Endodermal cell (in vitro differentiated cells): ENCODE data around the gene CYP2D6. TPM values are rescaled to one million over a fixed set of nuclear protein-coding genes. Genes with fewer than 3 reads are reported as not detected.
"Not testable (repeated sequence)": the region's sequence is repeated elsewhere in the genome, so short reads cannot be mapped to it uniquely, and the experiment has no call there.

Experiments used
- DNase-seq: peaks from one replicate; pipeline ENCODE4 v3.0.0-alpha.2; 2017
- H3K27ac ChIP-seq: 2 replicates; pipeline ENCODE4 v1.5.1; 2013; ENCODE audit warnings: mild to moderate bottlenecking, low read depth, low read length, moderate library complexity
- H3K27me3 ChIP-seq: 2 replicates; pipeline ENCODE4 v1.6.1; 2013; ENCODE audit warnings: mild to moderate bottlenecking, low read length, moderate library complexity; ENCODE audit not compliant: insufficient read depth, control insufficient read depth, poor library complexity, severe bottlenecking
- H3K36me3 ChIP-seq: 2 replicates; pipeline ENCODE4 v1.7.0; 2013; ENCODE audit warnings: mild to moderate bottlenecking, low read length, moderate library complexity; ENCODE audit not compliant: control insufficient read depth, insufficient read depth
- H3K4me1 ChIP-seq: one replicate; pipeline ENCODE4 v1.7.0; 2013; ENCODE audit warnings: low read length; ENCODE audit not compliant: control insufficient read depth, insufficient read depth
- H3K4me3 ChIP-seq: 2 replicates; pipeline ENCODE4 v1.5.1; 2013; ENCODE audit warnings: mild to moderate bottlenecking, low read length, moderate library complexity
- H3K9ac ChIP-seq: 2 replicates; pipeline ENCODE4 v1.6.1; 2013; ENCODE audit warnings: mild to moderate bottlenecking, low read length, moderate library complexity; ENCODE audit not compliant: poor library complexity, severe bottlenecking; ENCODE audit errors: extremely low read depth
- H3K9me3 ChIP-seq: 2 replicates; pipeline ENCODE4 v1.6.1; 2013; ENCODE audit warnings: mild to moderate bottlenecking, low read length, moderate library complexity; ENCODE audit not compliant: control insufficient read depth
- H3K27ac Mint-ChIP-seq: 2 replicates; pipeline ENCODE4 v1.8.0; 2020; ENCODE audit warnings: mixed read lengths
- H3K27me3 Mint-ChIP-seq: 2 replicates; pipeline ENCODE4 v1.8.0; 2021; ENCODE audit warnings: mild to moderate bottlenecking, mixed read lengths; ENCODE audit not compliant: insufficient read depth
- H3K36me3 Mint-ChIP-seq: 2 replicates; pipeline ENCODE4 v1.8.0; 2020; ENCODE audit warnings: low read depth, mixed read lengths
- H3K4me1 Mint-ChIP-seq: 2 replicates; pipeline ENCODE4 v1.8.0; 2020; ENCODE audit warnings: mixed read lengths
- H3K4me3 Mint-ChIP-seq: 2 replicates; pipeline ENCODE4 v1.8.0; 2020; ENCODE audit warnings: mild to moderate bottlenecking, moderate library complexity, mixed read lengths
- H3K9me3 Mint-ChIP-seq: 2 replicates; pipeline ENCODE4 v1.8.0; 2020; ENCODE audit warnings: mild to moderate bottlenecking, mixed read lengths
- WGBS, 2 experiments: methylation state at CpG; one replicate each; pipeline versions ENCODE4 v1.1.5 to v1.1.7; 2013; ENCODE audit warnings: missing lambda C conversion rate in 2 of 2, mixed read lengths in 1 of 2; ENCODE audit not compliant: insufficient coverage in 1 of 2, insufficient read length in 1 of 2; 5-methylcytosine and 5-hydroxymethylcytosine counted together
- total RNA-seq, 2 donors: library from RNA; stranded (reverse); fragmentation: NEBNext Ultra II Directional in 1 of 2; extraction: Animal tissue kit (Norgen Biotek cat#: 25700) in 1 of 2; gene quantifications; 2 replicates in 1 of 2; 3 replicates in 1 of 2; pipeline ENCODE4 v1.2.1, GENCODE V29; 2021
- TF ChIP-seq, protein P1 (sequence below): fragments of 200-600 bp; sonication (generic); conservative IDR thresholded peaks from 2 replicates; pipeline ENCODE4 v1.5.0; 2021; ENCODE audit warnings: antibody characterized with exemption, mild to moderate bottlenecking

The CYP2D6 gene
- total RNA-seq, 2 donors from 2014 or later, result 5.6 to 10.9 TPM

DNA sequence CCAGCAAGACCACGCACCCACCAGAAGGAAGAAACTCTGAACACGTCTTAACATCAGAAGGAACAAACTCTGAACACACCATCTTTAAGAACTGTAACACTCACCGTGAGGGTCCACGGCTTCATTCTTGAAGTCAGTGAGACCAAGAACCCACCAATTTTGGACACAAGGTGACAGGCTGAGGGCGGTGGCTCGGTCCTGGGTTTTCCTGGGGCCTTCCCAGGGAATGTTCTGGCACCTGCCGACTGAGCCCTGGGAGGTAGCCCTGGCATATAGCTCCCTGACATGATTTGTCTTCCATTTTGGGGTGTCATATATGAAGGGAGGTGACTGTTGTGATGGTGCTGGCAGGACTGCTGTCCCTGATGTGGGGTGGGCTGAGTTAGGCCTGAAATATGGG is 8.9 kb upstream of the CYP2D6 start:
- H3K4me3 Mint-ChIP-seq, H3K4me1 Mint-ChIP-seq, H3K27me3 ChIP-seq, H3K4me3 ChIP-seq, H3K27me3 Mint-ChIP-seq, DNase-seq, H3K27ac ChIP-seq, H3K9ac ChIP-seq, H3K27ac Mint-ChIP-seq, H3K4me1 ChIP-seq: not testable (repeated sequence)
- 84 to 87% methylated on average over 6 to 7 of the region's 7 CpGs for WGBS, 2 experiments
- peaks cover 12% of the 10 kb centered on the region for H3K9me3 ChIP-seq
- H3K9me3 Mint-ChIP-seq, result peaks cover 12% of the 10 kb centered on the region
- peaks cover 34% of the 10 kb centered on the region for H3K36me3 Mint-ChIP-seq
- peaks cover 13% of the 10 kb centered on the region for H3K36me3 ChIP-seq

DNA sequence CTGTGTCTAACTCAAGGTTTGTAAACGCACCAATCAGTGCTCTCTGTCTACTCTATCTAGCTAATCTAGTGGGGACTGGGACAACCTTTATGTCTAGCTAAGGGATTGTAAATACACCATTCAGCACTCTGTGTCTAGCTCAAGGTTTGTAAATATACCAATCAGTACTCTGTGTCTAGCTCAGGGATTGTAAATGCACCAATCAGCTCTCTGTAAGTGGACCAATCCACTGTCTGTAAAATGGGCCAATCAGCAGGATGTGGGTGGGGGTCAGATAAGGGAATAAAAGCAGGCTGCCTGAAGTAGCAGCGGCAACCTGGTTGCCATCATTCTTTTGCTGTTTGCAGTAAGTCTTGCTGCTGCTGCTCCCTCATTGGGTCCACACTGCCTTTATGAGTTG is 8.4 kb upstream of the CYP2D6 start:
- no peak overlapping the region for H3K27ac Mint-ChIP-seq
- WGBS, 2 experiments, result 91 to 92% methylated on average over 2 of the region's 2 CpGs
- DNase-seq, result no peak
- peaks cover 12% of the 10 kb centered on the region for H3K9me3 Mint-ChIP-seq
- peaks cover 37% of the 10 kb centered on the region for H3K36me3 Mint-ChIP-seq
- H3K27ac ChIP-seq, result no peak overlapping the region
- H3K9me3 ChIP-seq, result peaks cover 12% of the 10 kb centered on the region
- no peaks in the 10 kb centered on the region for H3K27me3 Mint-ChIP-seq
- H3K4me3 ChIP-seq, result no peak overlapping the region
- peaks cover 13% of the 10 kb centered on the region for H3K36me3 ChIP-seq
- no peak overlapping the region for H3K9ac ChIP-seq
- H3K27me3 ChIP-seq, result no peaks in the 10 kb centered on the region
- H3K4me1 Mint-ChIP-seq, result no peaks in the 10 kb centered on the region
- H3K4me3 Mint-ChIP-seq, result no peak overlapping the region
- H3K4me1 ChIP-seq, result no peaks in the 10 kb centered on the region
- TF ChIP-seq, protein P1, sequence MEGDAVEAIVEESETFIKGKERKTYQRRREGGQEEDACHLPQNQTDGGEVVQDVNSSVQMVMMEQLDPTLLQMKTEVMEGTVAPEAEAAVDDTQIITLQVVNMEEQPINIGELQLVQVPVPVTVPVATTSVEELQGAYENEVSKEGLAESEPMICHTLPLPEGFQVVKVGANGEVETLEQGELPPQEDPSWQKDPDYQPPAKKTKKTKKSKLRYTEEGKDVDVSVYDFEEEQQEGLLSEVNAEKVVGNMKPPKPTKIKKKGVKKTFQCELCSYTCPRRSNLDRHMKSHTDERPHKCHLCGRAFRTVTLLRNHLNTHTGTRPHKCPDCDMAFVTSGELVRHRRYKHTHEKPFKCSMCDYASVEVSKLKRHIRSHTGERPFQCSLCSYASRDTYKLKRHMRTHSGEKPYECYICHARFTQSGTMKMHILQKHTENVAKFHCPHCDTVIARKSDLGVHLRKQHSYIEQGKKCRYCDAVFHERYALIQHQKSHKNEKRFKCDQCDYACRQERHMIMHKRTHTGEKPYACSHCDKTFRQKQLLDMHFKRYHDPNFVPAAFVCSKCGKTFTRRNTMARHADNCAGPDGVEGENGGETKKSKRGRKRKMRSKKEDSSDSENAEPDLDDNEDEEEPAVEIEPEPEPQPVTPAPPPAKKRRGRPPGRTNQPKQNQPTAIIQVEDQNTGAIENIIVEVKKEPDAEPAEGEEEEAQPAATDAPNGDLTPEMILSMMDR, result no peak

DNA sequence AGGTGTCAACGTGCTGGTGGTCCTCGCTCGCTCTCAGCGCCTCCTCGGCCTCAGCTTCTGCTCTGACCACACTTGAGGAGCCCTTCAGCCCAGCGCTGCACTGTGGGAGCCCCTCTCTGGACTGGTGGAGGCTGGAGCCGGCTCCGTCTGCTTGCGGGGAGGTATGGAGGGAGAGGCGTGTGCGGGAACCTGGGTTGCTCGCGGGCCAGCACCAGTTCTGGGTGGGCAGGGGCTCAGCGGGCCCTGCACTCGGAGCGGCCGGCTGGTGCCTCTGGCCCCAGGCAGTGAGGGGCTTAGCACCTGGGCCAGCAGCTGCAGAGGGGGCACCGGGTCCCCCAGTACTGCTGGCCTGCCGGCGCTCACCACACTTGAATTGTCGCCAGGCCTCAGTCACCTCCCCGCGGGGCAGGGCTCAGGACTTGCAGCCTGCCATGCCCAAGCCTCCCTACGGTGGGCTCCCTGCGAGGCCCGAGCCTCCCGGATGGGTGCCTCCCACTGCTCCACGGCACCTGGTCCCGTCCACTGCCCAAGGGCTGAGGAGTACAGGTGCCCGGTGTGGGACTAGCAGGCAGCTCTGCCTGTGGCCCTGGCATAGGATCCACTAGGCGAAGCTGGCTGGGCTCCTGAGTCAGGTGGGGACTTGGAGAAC is 7.6 kb upstream of the CYP2D6 start:
- Histone ChIP-seq H3K27me3 (no peaks in the 10 kb centered on the region), H3K9ac (no peak overlapping the region), H3K4me1 (no peaks in the 10 kb centered on the region), H3K4me3 (no peak overlapping the region), H3K36me3 (peaks cover 13% of the 10 kb centered on the region), H3K9me3 (peaks cover 12% of the 10 kb centered on the region), H3K27ac (no peak overlapping the region)
- no peak overlapping the region for H3K4me3 Mint-ChIP-seq
- no peaks in the 10 kb centered on the region for H3K4me1 Mint-ChIP-seq
- H3K27me3 Mint-ChIP-seq, result peaks cover under 1% of the 10 kb centered on the region
- H3K27ac Mint-ChIP-seq, result no peak overlapping the region
- WGBS, 2 experiments, result 90 to 92% methylated on average over 30 to 31 of the region's 31 CpGs
- peaks cover 12% of the 10 kb centered on the region for H3K9me3 Mint-ChIP-seq
- TF ChIP-seq, protein P1, result no peak
- peaks cover 37% of the 10 kb centered on the region for H3K36me3 Mint-ChIP-seq
- DNase-seq, result no peak

GRCh38 chr22:42135688-42136087 is 5.1 kb upstream of the CYP2D6 start:
- H3K9ac ChIP-seq, H3K27ac ChIP-seq, H3K4me3 Mint-ChIP-seq, H3K27ac Mint-ChIP-seq, DNase-seq, H3K4me1 ChIP-seq, H3K27me3 ChIP-seq, H3K27me3 Mint-ChIP-seq, H3K4me3 ChIP-seq, H3K4me1 Mint-ChIP-seq: not testable (repeated sequence)
- no CpG with 5 or more reads among the region's 4 CpGs for WGBS, 2 experiments
- peaks cover 36% of the 10 kb centered on the region for H3K36me3 Mint-ChIP-seq
- Histone ChIP-seq H3K36me3 (peaks cover 13% of the 10 kb centered on the region), H3K9me3 (peaks cover 20% of the 10 kb centered on the region)
- peaks cover 12% of the 10 kb centered on the region for H3K9me3 Mint-ChIP-seq
